Stimulated activated CD4-positive, alpha-beta T cell treated with anti-CD3 and anti-CD28 coated beads, Interleukin-1b, Interleukin-23, amount 100 ng/mL, for 1 hour (primary cell): Measurements from ENCODE around the gene CDKL2.

ENCODE experiments used
- DNase-seq, 2 donors: peaks; one replicate each; pipeline ENCODE4 v3.0.0-alpha.2; 2020; ENCODE audit warnings: low read depth in 2 of 2

Gene CDKL2

GRCh38 chr4:75639124-75639695 is 8.9 kb upstream of the CDKL2 start:
- no peak for DNase-seq

DNA sequence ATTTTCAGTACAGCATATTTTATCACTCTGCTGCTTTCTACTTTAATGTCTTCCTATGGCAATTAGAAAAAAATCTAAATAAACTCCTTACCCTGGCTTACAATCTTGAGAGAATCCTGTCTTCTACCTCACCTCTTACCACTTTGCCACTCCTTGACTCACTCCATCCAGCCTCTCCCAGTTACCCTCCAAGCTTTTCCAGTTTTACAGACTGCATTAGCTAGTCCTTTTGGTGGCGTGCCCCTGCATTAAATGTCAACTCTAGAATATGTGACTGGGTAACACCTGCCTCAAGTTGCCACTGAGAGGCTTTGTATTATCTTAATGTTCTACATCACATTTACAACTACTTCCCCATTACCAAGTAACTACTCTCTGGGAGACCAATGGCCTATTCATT is 7.5 kb upstream of the CDKL2 start:
- DNase-seq = no peak

DNA sequence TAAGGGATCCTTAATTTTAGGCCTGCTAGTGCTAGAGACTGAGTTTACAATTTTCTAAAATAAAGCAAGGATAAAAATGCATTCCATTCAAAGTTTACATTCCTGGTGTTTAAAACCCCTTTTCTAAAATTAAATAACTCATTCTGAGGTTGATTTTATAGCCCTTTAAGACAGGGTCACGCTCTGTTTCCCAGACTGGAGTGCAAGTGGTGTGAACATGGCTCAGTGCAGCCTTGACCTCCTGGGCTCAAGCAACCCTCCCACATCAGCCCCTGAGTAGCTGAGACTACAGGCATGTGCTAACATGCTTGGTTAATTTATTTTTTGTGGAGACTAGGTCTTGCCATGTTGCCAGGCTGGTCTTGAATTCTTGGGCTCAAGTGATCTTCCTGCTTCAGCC is 6.8 kb upstream of the CDKL2 start:
- no peak for DNase-seq

GRCh38 chr4:75634951-75635350 is 4.6 kb upstream of the CDKL2 start:
- DNase-seq = no peak

DNA sequence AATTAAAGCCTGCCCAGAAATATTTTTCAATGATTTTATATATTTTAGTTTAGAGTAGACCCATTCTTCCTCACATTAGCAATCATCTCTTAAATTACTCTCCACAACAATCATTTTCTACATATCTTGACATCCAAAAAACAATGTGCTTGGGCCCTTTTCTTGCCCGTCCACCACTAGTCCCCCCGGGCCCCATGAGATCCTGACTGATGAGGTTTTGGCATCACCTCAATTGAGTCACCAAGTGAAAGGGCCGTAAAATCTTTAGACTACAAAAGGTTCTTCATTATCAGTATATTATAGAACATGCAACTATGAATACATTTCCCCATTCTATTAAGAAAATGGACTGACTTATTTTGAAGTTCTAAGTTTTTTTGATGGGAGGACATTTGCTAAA is 4.0 kb upstream of the CDKL2 start:
- no peak for DNase-seq

DNA sequence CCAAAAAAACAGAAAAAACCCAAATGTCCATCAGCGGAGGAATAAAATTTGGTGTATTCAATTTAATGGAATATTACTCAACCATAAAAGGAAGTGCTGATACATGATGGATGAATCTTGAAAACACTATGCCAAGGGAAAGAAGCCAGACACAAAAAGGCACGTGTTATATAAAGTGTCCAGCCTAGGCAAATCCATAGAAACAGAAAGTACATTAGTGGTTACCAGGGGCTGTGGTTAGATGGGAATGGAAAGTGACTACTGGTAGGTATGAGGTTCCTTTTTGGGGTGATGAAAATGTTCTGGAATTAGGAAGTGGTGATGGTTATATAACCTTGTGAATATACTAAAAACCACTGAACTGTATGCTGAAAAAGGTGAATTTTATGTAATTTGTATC is 3.5 kb upstream of the CDKL2 start:
- DNase-seq = no peak

DNA sequence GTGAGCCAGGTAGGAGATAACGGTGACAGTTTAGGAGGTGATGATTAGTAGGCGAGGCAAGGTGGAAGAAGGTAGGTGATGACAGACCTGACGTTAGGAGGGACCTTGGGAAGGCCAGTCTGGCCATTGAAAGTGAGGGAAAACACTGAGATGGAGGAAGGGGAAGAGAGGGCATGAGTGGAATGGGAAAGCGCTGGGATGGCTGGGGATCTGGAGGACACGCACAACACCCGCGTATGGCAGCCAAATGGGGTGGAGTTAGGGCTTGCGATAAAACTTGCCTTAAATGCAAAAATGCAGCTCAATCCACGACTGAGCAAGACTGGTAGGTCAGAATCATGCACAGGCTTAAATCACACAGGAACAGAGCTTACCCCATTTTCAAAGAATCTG is 605 bp upstream of the CDKL2 start:
- no peak for DNase-seq

DNA sequence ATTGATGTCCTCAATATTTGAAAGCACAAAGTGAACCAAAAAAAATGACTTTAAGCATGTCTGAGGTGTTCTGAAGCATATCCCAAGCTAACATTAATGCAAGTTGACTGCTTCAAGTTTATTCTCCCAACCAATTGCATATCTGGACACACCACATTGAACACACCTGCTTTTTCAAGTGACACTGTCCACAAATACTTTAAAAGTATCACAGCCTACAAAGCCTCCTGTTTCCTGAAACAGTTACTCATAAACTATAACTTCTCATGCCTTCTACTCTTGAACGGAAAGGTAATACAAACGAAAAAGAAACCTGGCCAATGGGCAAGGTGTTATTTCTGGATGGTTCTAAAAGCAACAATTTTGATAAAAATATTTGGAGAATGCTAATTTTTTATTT is 1.1 kb downstream of the CDKL2 start:
- no peak for DNase-seq

GRCh38 chr4:75623026-75623425 is 7.3 kb downstream of the CDKL2 start:
- no peak for DNase-seq

- no peak for DNase-seq
Observed at GRCh38 chr4:75621715-75622114, 8.6 kb downstream of the CDKL2 start.

GRCh38 chr4:75612306-75612705 is 18.0 kb downstream of the CDKL2 start:
- no peak for DNase-seq

DNA sequence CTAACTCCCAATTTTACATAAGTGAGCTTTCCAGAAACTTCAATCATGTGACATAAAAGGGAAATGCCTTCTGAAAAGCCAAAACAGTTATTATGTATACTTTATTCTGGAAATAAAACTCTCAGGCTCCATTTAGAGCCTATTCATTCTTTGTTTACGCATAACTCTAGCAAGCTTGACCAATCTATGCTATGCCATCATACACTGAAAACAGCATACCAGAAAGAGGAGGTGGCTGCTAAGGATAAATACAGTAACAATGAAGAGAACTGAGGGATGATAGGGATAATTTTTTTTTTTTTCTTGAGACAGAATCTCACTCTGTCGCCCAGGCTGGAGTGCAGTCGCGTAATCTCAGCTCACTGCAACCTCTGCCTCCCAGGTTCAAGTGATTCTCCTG is 24.4 kb downstream of the CDKL2 start:
- DNase-seq = no peak

GRCh38 chr4:75599647-75600046 is 30.7 kb downstream of the CDKL2 start:
- DNase-seq = no peak

GRCh38 chr4:75598390-75598789 is 31.9 kb downstream of the CDKL2 start:
- no peak for DNase-seq

DNA sequence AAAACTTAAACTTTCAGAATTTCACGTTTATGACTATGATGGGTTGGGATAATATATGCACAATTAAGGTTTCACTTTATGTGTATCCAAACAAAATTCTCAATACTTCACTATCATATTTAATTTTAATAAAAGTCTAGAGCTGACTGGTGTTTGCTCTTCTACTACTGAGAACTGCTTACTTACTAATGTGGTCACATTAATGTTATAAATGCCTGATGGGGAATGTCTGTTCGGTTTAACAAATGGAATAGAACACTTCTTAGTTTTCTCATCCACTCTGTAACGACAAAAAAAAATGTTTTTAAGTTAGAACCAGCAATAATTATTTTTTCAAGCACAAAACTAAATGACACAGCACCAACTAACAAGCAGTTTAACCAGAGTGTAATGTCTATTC is 34.3 kb downstream of the CDKL2 start:
- no peak for DNase-seq

DNA sequence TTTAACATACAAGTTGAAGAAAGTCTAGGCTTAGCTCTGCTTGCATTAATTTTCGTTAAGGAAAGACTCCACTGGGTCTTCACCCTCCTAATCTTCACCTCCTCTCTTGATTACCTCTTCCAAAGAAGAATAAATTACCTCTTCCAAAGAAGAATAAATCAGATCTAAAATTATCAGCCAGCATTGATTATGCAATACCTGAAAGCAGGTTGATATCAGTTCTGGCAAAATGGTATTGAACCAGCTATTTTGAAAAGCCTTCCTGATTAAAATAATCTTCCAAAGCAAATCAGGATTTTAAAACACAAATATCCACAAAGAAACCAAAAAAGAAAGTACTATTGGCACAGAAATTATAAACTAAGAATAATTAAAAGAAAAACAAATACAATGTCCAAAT is 36.9 kb downstream of the CDKL2 start:
- no peak for DNase-seq

DNA sequence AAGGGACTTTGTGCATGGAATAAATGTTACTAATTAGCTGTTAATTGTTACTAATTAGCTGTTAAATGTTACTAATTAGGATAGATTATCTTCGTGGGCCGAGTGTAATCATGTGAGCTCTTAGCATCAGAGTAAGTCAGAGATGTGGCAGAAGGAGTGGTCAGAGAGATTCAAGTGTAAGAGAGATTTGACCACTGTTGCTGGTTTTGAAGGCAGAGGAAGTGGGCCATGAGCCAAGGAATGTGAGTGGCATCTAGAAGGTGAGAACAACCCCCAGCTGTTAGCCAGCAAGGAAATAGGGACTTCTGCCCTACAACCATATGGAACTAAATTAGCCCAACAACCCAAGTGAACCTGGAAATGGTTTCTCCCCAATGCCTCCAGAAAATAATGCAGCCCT is 46.3 kb downstream of the CDKL2 start:
- DNase-seq = no peak

DNA sequence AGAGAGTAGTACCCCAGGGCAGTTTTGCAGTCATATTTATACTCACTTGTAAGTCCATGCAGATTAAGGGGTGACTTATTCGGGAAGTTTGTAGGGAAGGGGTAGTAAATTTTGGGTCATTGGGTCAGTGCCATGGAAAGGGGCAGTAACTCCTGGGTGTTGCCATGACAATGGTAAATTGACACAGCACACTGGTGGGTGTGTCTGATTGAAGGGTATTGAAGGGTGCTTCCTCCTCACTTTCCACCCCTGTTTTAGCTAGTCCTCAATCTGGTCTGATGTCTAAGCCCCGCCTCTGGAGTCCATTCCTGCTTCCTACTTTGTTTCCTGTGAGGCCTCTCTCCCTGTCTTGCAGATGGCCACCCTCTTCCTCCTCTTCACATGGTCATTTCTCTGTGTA is 62.6 kb downstream of the CDKL2 start:
- DNase-seq = no peak

DNA sequence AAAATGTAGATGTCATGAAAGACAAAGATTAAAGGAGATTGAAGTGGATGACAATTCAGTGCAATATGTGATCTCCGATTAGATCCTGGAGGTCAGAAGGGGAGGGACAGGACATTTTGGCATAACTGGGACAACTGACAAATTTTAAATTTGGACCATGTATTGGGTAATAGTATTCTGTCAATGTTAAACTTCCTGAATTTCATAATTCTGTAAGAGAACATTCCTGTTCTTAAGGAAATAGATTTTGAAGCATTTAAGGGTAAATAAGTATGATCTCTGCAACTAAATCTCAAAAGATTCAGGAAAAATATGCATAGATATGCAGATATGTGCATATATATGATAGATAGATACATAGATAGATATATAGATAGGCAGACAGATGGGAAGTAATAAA is 63.4 kb downstream of the CDKL2 start:
- no peak for DNase-seq

GRCh38 chr4:75565481-75565880 is 64.8 kb downstream of the CDKL2 start:
- no peak for DNase-seq

GRCh38 chr4:75564023-75564422 is 66.3 kb downstream of the CDKL2 start:
- DNase-seq = no peak

GRCh38 chr4:75561789-75562188 is 68.5 kb downstream of the CDKL2 start:
- no peak for DNase-seq

- DNase-seq = no peak
Observed at GRCh38 chr4:75557696-75558095, 72.6 kb downstream of the CDKL2 start.

DNA sequence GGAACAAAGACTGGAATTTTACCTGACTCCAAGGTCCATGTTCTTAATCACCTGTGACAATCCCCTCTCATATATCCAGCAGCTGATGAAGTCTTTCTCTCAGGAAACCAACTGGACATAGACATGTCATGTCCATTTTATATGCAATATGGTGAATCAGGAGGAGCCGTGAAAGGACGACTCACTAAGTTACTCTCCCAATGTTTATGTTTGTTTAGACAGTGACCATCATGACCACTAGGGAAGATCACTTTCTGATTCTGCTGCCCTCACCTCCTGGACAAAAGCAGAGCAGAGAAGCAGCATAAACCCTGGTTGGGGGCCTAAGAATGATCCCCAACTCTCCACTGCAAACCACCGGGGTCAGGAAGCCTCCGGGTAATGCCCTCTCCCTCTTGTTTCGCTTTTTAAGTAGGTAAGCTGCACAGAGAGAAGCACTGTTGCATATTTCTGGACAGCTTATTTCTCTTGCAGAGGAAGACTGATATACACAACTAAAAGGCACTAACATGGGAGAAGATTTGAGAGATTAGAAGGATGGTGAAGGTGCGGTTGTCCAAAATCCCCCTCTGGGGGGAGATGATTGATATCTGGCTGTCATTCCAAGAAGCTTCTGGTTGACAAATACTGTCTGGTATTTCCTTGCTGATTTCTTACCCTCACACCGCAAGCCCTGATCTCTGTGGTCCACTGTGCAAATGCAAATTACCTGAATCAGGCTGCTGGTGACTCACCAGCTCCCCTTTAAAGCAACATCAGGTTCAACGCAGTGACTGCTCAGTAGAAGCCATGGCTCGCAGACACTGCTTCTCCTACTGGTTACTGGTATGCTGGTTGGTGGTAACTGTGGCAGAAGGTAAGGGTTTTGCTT is 74.8 kb downstream of the CDKL2 start, which contains the start of gene ODAPH:
Gene ODAPH, plus strand, starts transcription at position 773 of the 871 bp plus-strand sequence. Its CDS starts 17 bp downstream, at position 790.
- DNase-seq = no peak
